ENCODE measurements around the gene TECTA. TPM values are rescaled to one million over a fixed set of nuclear protein-coding genes. Genes with fewer than 3 reads are reported as not detected.

TECTA gene
- total and polyA plus RNA-seq, 2 of the 8 experiments (the other 6 are each of a cell fraction or from before 2014, with no cell fraction given) = 0.59 to 1.0 TPM

- TF ChIP-seq HDAC2 (IDR thresholded peaks at IDR 0.05; ENCODE audit: borderline replicate concordance in 1 of 2, low read depth in 2 of 2, low read length in 2 of 2) (no peak), ATF3 (IDR thresholded peaks at IDR 0.05; ENCODE audit: insufficient read depth, low read depth, low read length) (no peak), MAX (IDR thresholded peaks at IDR 0.05) (no peak), CTBP2 (IDR thresholded peaks at IDR 0.05; ENCODE audit: borderline replicate concordance, insufficient read depth, insufficient read length, low read length) (no peak), ZNF274 (IDR thresholded peaks at IDR 0.05; ENCODE audit: borderline replicate concordance, extremely low read depth, low read length) (no peak), SP4 (IDR thresholded peaks at IDR 0.05; ENCODE audit: low read length) (no peak), CREB1 (IDR thresholded peaks at IDR 0.05) (no peak), KDM4A (IDR thresholded peaks at IDR 0.05; ENCODE audit: low read depth, low read length, severe bottlenecking) (no peak), NRF1 (IDR thresholded peaks at IDR 0.05; ENCODE audit: low read depth, low read length) (no peak), POLR2AphosphoS5 (IDR thresholded peaks at IDR 0.05; ENCODE audit: low read depth, low read length) (no peak), EGR1 (IDR thresholded peaks at IDR 0.05; ENCODE audit: borderline replicate concordance, low read depth, low read length) (no peak), KDM1A (IDR thresholded peaks at IDR 0.05; ENCODE audit: borderline replicate concordance, low read length) (no peak), TBP (IDR thresholded peaks at IDR 0.05; ENCODE audit: low read depth, low read length) (no peak)
- Histone ChIP-seq H3K4me1 (replicated peaks in 1 of 4; ENCODE audit: control insufficient read depth in 3 of 4, insufficient read depth in 4 of 4, low read length in 3 of 4) (no peaks in the 10 kb centered on the region), H2AFZ (ENCODE audit: low read length) (no peak overlapping the region), H3K23ac (ENCODE audit: insufficient read length) (no peak overlapping the region), H3K9ac (replicated peaks in 1 of 4; ENCODE audit: extremely low read depth in 1 of 4, low read depth in 3 of 4, low read length in 3 of 4) (no peak overlapping the region), H2AK5ac (ENCODE audit: low read depth, low read length) (no peak overlapping the region), H3K36me3 (ENCODE audit: control insufficient read depth in 2 of 4, insufficient read depth in 4 of 4, low read length in 3 of 4) (no peaks in the 10 kb centered on the region), H3K27me3 (replicated peaks in 1 of 4; ENCODE audit: control insufficient read depth in 3 of 4, extremely low read depth in 1 of 4, insufficient read depth in 3 of 4, low read length in 3 of 4) (no peaks in the 10 kb centered on the region), H3K23me2 (ENCODE audit: low read depth, low read length) (no peaks in the 10 kb centered on the region), H2BK20ac (ENCODE audit: low read length) (no peak overlapping the region), H2BK5ac (ENCODE audit: low read depth, low read length) (no peak overlapping the region), H3K27ac (ENCODE audit: low read depth, low read length) (no peak overlapping the region), H2BK120ac (replicated peaks; ENCODE audit: low read depth, low read length) (no peak overlapping the region), H3K4ac (replicated peaks; ENCODE audit: insufficient read length, low read depth, low read length) (no peak overlapping the region), H3K4me3 (ENCODE audit: extremely low read depth in 1 of 4, insufficient read depth in 2 of 4, low read depth in 3 of 4, low read length in 4 of 4) (no peak overlapping the region), H3K79me1 (ENCODE audit: low read depth, low read length) (no peaks in the 10 kb centered on the region), H2BK12ac (ENCODE audit: low read depth, low read length) (no peak overlapping the region), H3K56ac (replicated peaks; ENCODE audit: insufficient read length, low read depth, low read length) (no peak overlapping the region), H4K20me1 (replicated peaks in 1 of 2; ENCODE audit: control insufficient read depth in 1 of 2, insufficient read depth in 2 of 2, low read length in 2 of 2) (no peaks in the 10 kb centered on the region), H3K14ac (ENCODE audit: insufficient read length) (no peak overlapping the region), H3K9me3 (ENCODE audit: insufficient read depth in 2 of 2, low read depth in 1 of 2, low read length in 1 of 2) (no peaks in the 10 kb centered on the region), H4K5ac (ENCODE audit: insufficient read length, low read depth, low read length) (no peak overlapping the region), H3K4me2 (ENCODE audit: insufficient read depth in 1 of 2, low read depth in 2 of 2, low read length in 2 of 2) (no peak overlapping the region), H4K8ac (ENCODE audit: extremely low read depth, insufficient read depth, low read length) (no peak overlapping the region), H3K79me2 (ENCODE audit: control insufficient read depth in 1 of 2, insufficient read depth in 2 of 2, low read length in 2 of 2) (no peaks in the 10 kb centered on the region), H2BK15ac (ENCODE audit: low read length) (no peak overlapping the region), H3K18ac (ENCODE audit: extremely low read depth, low read length) (no peak overlapping the region), H4K91ac (replicated peaks; ENCODE audit: insufficient read length, low read length) (no peak overlapping the region)
- DNase-seq (ENCODE audit: low read depth in 1 of 2, low spot score in 2 of 2) = no peak
- CTCF ChIA-PET (ENCODE audit: partially characterized antibody) = interaction anchor here (0.6 to 2.0 kb wide), 2 partner anchors 105 to 278 kb away, joined by 3 to 8 read pairs; no protein-coding TSS in a partner anchor
- FAIRE-seq = no peak
- POLR2A ChIA-PET (ENCODE audit: partially characterized antibody) = no interaction called here
Observed at GRCh38 chr11:121210445-121211080, 109.5 kb downstream of the TECTA start.

Data from H1 (cell line).